HG02610 (cell line): ENCODE data around the gene SLC46A1.
A peak's percentile ranks its signal among the peaks of the same experiment; 100 is the strongest.

ENCODE experiments used
- ATAC-seq: cut with Tn5 transposase; IDR thresholded peaks from one replicate; pipeline ENCODE4 v1.9.1; 2021; ENCODE audit warnings: mild to moderate bottlenecking, moderate library complexity; ENCODE audit not compliant: unreplicated experiment

The SLC46A1 gene

GRCh38 chr17:28363776-28364650 lies 42.0 kb downstream of the SLC46A1 start:
- ATAC-seq = no peak

- ATAC-seq = no peak
These were observed 42.8 kb downstream of the SLC46A1 start for GRCh38 chr17:28363186-28363585.

GRCh38 chr17:28357901-28358197 lies 48.2 kb downstream of the SLC46A1 start:
- no peak for ATAC-seq

GRCh38 chr17:28357061-28357900 lies 48.7 kb downstream of the SLC46A1 start, which contains the start of gene POLDIP2:
POLDIP2 (minus strand) TSS chr17:28357527; CDS start chr17:28357448, 79 bp downstream.
- peak; percentile 97 for ATAC-seq

GRCh38 chr17:28350271-28350670 lies 55.7 kb downstream of the SLC46A1 start:
- ATAC-seq = no peak

- no peak for ATAC-seq
These were observed 57.0 kb downstream of the SLC46A1 start for GRCh38 chr17:28348979-28349378.

GRCh38 chr17:28347261-28347891 lies 58.6 kb downstream of the SLC46A1 start:
- ATAC-seq = no peak

GRCh38 chr17:28346746-28347246 lies 59.2 kb downstream of the SLC46A1 start:
- no peak for ATAC-seq

GRCh38 chr17:28346199-28346580 lies 59.8 kb downstream of the SLC46A1 start:
- ATAC-seq = no peak

- ATAC-seq = no peak
These were observed 60.4 kb downstream of the SLC46A1 start for GRCh38 chr17:28345419-28346198.
